H9 (cell line): ENCODE measurements around the gene KLK15. TPM values are rescaled to one million over a fixed set of nuclear protein-coding genes. Genes with fewer than 3 reads are reported as not detected.

Experiments
- DNase-seq: peaks from one replicate; pipeline ENCODE4 v3.0.0-alpha.2; 2017
- H2AFZ ChIP-seq: one replicate; pipeline ENCODE4 v1.6.1; 2013; ENCODE audit warnings: mild to moderate bottlenecking, low read length, control low read depth, moderate library complexity
- H2AK5ac ChIP-seq: 2 replicates; pipeline ENCODE4 v1.6.1; 2013; ENCODE audit warnings: low read length, control low read depth, mixed read lengths; ENCODE audit not compliant: insufficient read length
- H2BK120ac ChIP-seq: one replicate; pipeline ENCODE4 v1.6.1; 2013; ENCODE audit warnings: low read depth, mild to moderate bottlenecking, low read length, control low read depth, inconsistent platforms; ENCODE audit not compliant: poor library complexity, severe bottlenecking
- H2BK12ac ChIP-seq: 2 replicates; pipeline ENCODE4 v1.6.1; 2013; ENCODE audit warnings: low read length, control low read depth, mixed read lengths, low read depth; ENCODE audit not compliant: insufficient read length
- H2BK15ac ChIP-seq: 2 replicates; pipeline ENCODE4 v1.6.1; 2013; ENCODE audit warnings: low read depth, low read length, control low read depth
- H2BK20ac ChIP-seq: one replicate; pipeline ENCODE4 v1.6.1; 2013; ENCODE audit warnings: low read depth, mild to moderate bottlenecking, low read length, control low read depth, inconsistent platforms; ENCODE audit not compliant: poor library complexity, severe bottlenecking
- H2BK5ac ChIP-seq: 2 replicates; pipeline ENCODE4 v1.6.1; 2013; ENCODE audit warnings: low read length, control low read depth, mixed read lengths; ENCODE audit not compliant: insufficient read length
- H3K14ac ChIP-seq: 2 replicates; pipeline ENCODE4 v1.6.1; 2013; ENCODE audit warnings: low read length, control low read depth; ENCODE audit not compliant: insufficient read depth
- H3K18ac ChIP-seq: 2 replicates; pipeline ENCODE4 v1.6.1; 2013; ENCODE audit warnings: low read depth, mild to moderate bottlenecking, mixed read lengths, low read length, control low read depth; ENCODE audit not compliant: insufficient read length
- H3K23ac ChIP-seq: 2 replicates; pipeline ENCODE4 v1.6.1; 2013; ENCODE audit warnings: low read length, control low read depth, mixed read lengths, low read depth; ENCODE audit not compliant: insufficient read length
- H3K23me2 ChIP-seq: 2 replicates; pipeline ENCODE4 v1.6.1; 2013; ENCODE audit warnings: low read depth, mild to moderate bottlenecking, mixed read lengths, low read length, control low read depth; ENCODE audit not compliant: insufficient read length, poor library complexity, severe bottlenecking
- H3K27ac ChIP-seq: 2 replicates; pipeline ENCODE4 v1.5.1; 2013; ENCODE audit warnings: low read length, control low read depth, mixed read lengths, low read depth; ENCODE audit not compliant: insufficient read length
- H3K27me3 ChIP-seq: 2 replicates; pipeline ENCODE4 v1.6.1; 2013; ENCODE audit warnings: low read length, control low read depth, inconsistent platforms; ENCODE audit not compliant: insufficient read depth
- H3K4ac ChIP-seq: 2 replicates; pipeline ENCODE4 v1.6.1; 2013; ENCODE audit warnings: low read depth, mild to moderate bottlenecking, control low read depth, inconsistent platforms, low read length, moderate library complexity
- H3K4me1 ChIP-seq: 2 replicates; pipeline ENCODE4 v1.6.1; 2013; ENCODE audit warnings: low read length, control low read depth, inconsistent platforms; ENCODE audit not compliant: insufficient read depth
- H3K4me2 ChIP-seq: 2 replicates; pipeline ENCODE4 v1.6.1; 2013; ENCODE audit warnings: low read length, control low read depth, mixed read lengths; ENCODE audit not compliant: insufficient read length, insufficient read depth
- H3K56ac ChIP-seq: 2 replicates; pipeline ENCODE4 v1.6.1; 2013; ENCODE audit warnings: low read depth, mild to moderate bottlenecking, mixed read lengths, low read length, control low read depth; ENCODE audit not compliant: insufficient read length
- H3K79me1 ChIP-seq: 2 replicates; pipeline ENCODE4 v1.6.1; 2013; ENCODE audit warnings: low read depth, mild to moderate bottlenecking, moderate library complexity, low read length, control low read depth, inconsistent platforms; ENCODE audit not compliant: insufficient read depth, poor library complexity, severe bottlenecking
- H3K79me2 ChIP-seq: 2 replicates; pipeline ENCODE4 v1.6.1; 2013; ENCODE audit warnings: low read length, control low read depth, inconsistent platforms; ENCODE audit not compliant: insufficient read depth
- H3K9ac ChIP-seq: 2 replicates; pipeline ENCODE4 v1.6.1; 2013; ENCODE audit warnings: low read length, control low read depth, mixed read lengths; ENCODE audit not compliant: insufficient read length; ENCODE audit errors: extremely low read depth
- H3K9me3 ChIP-seq: one replicate; pipeline ENCODE4 v1.6.1; 2013; ENCODE audit warnings: low read depth, low read length, inconsistent platforms; ENCODE audit not compliant: control insufficient read depth
- H3T11ph ChIP-seq: one replicate; pipeline ENCODE4 v1.6.1; 2013; ENCODE audit warnings: mild to moderate bottlenecking, low read length, control low read depth, inconsistent platforms
- H4K20me1 ChIP-seq: one replicate; pipeline ENCODE4 v1.6.1; 2013; ENCODE audit not compliant: control insufficient read depth, insufficient read length, insufficient read depth
- H4K5ac ChIP-seq: 2 replicates; pipeline ENCODE4 v1.6.1; 2013; ENCODE audit warnings: low read depth, mild to moderate bottlenecking, mixed read lengths, low read length, control low read depth; ENCODE audit not compliant: insufficient read length
- H4K8ac ChIP-seq: replicated peaks from 2 replicates; pipeline ENCODE4 v1.6.1; 2013; ENCODE audit warnings: low read length, control low read depth, mixed read lengths, low read depth; ENCODE audit not compliant: insufficient read length
- H4K91ac ChIP-seq: 2 replicates; pipeline ENCODE4 v1.6.1; 2013; ENCODE audit warnings: low read depth, mild to moderate bottlenecking, moderate library complexity, mixed read lengths, low read length, control low read depth; ENCODE audit not compliant: insufficient read length
- H3K27ac Mint-ChIP-seq, 3 experiments: 2 replicates in 2 of 3; 3 replicates in 1 of 3; pipeline ENCODE4 v1.8.0; 2020 to 2021; ENCODE audit warnings: mixed read lengths in 3 of 3, mild to moderate bottlenecking in 1 of 3, moderate library complexity in 1 of 3
- H3K27me3 Mint-ChIP-seq: 2 replicates; pipeline ENCODE4 v1.8.0; 2021; ENCODE audit warnings: low read depth, mild to moderate bottlenecking, moderate library complexity, mixed read lengths
- H3K36me3 Mint-ChIP-seq, 3 experiments: 2 replicates in 2 of 3; 3 replicates in 1 of 3; pipeline ENCODE4 v1.8.0; 2020 to 2021; ENCODE audit warnings: low read depth in 3 of 3, mixed read lengths in 3 of 3; ENCODE audit not compliant: insufficient read depth in 1 of 3
- H3K4me1 Mint-ChIP-seq, 2 experiments: 2 replicates each; pipeline ENCODE4 v1.8.0; 2020; ENCODE audit warnings: mixed read lengths in 2 of 2
- H3K4me3 Mint-ChIP-seq, 2 experiments: 2 replicates in 1 of 2; 3 replicates in 1 of 2; pipeline ENCODE4 v1.8.0; 2020 to 2021; ENCODE audit warnings: mild to moderate bottlenecking in 2 of 2, mixed read lengths in 2 of 2, moderate library complexity in 1 of 2
- H3K9me3 Mint-ChIP-seq, 2 experiments: 2 replicates in 1 of 2; 3 replicates in 1 of 2; pipeline ENCODE4 v1.8.0; 2020; ENCODE audit warnings: mild to moderate bottlenecking in 2 of 2, mixed read lengths in 2 of 2, moderate library complexity in 1 of 2
- CTCF ChIP-seq: fragments of 200-600 bp; sonication (generic); conservative IDR thresholded peaks from 3 replicates; pipeline ENCODE4 v1.8.0; 2021; ENCODE audit warnings: antibody characterized with exemption, mild to moderate bottlenecking
- WGBS: extraction: QIAGEN DNeasy Blood & Tissue Kit; methylation state at CpG from one replicate; pipeline ENCODE4 v1.1.7; 2013; ENCODE audit warnings: missing lambda C conversion rate, low lambda C conversion rate, mixed read lengths; ENCODE audit not compliant: insufficient read length; ENCODE audit errors: extremely low coverage; 5-methylcytosine and 5-hydroxymethylcytosine counted together
- total RNA-seq: library from RNA; stranded (reverse); gene quantifications from 2 replicates; pipeline ENCODE4 v1.2.1, GENCODE V29; 2021

KLK15 gene
- total RNA-seq, 1 experiment from 2014 or later: not detected

DNA sequence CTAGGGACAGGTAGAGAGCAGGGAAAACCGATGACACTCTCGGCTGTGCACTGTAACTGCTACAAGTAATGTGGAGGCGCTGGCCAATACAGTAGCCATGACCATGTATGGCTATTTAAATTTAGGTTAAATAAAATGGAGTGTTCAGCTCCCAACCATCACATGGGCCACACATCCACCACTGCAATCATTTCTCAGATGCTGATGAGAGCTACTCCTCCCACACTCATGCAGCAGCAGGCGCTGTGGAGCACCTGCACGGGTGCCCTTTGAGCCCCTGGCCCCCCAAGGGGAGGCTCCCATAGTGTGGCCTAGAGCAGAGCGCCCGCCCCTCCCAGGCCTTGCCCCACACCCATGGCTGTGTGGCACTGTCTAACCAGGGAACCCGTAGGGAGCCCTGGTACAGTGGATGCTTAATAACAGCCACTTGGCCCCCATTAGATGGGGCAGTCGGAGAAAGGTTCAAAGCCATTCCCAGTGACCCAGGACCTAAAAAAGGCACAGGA is 37.2 kb downstream of the KLK15 start:
- Histone ChIP-seq H2BK120ac (no peak overlapping the region), H3K79me1 (peaks cover 2% of the 10 kb centered on the region), H3K4ac (no peak overlapping the region), H2BK12ac (no peak overlapping the region), H4K20me1 (peaks cover 4% of the 10 kb centered on the region), H2BK20ac (no peak overlapping the region), H3K56ac (no peak overlapping the region), H2BK5ac (no peak overlapping the region), H3K23me2 (no peaks in the 10 kb centered on the region), H2AK5ac (no peak overlapping the region), H3K27me3 (no peaks in the 10 kb centered on the region), H4K5ac (no peak overlapping the region), H4K91ac (no peak overlapping the region), H3K4me1 (no peaks in the 10 kb centered on the region), H3K79me2 (no peaks in the 10 kb centered on the region), H3K23ac (no peak overlapping the region), H3K18ac (no peak overlapping the region), H3K9me3 (no peaks in the 10 kb centered on the region), H3K4me2 (no peak overlapping the region), H3K14ac (no peak overlapping the region), H3K27ac (no peak overlapping the region), H4K8ac (no peak overlapping the region), H3T11ph (no peak overlapping the region), H3K9ac (no peak overlapping the region), H2AFZ (no peak overlapping the region), H2BK15ac (no peak overlapping the region)
- no peak overlapping the region for H3K4me3 Mint-ChIP-seq
- H3K4me1 Mint-ChIP-seq: peaks cover 14 to 19% of the 10 kb centered on the region in 2 experiments
- peaks cover 23 to 58% (median 41%) of the 10 kb centered on the region in 3 experiments; a peak in 6 of 7 replicates for H3K36me3 Mint-ChIP-seq
- TF ChIP-seq CTCF: peak; percentile 31; the same call in 1 of the 3 replicates
- peaks cover 3% of the 10 kb centered on the region; the same call in 1 of the 2 replicates for H3K27me3 Mint-ChIP-seq
- whole genome bisulfite sequencing: no CpG with 5 or more reads among the region's 9 CpGs
- no peak for DNase-seq
- H3K9me3 Mint-ChIP-seq: no peaks in the 10 kb centered on the region
- peak overlapping the region in 2 of 3 experiments; percentile 75 to 95; a peak in 3 of 7 replicates for H3K27ac Mint-ChIP-seq
